ENCODE results near the gene C1QTNF2. TPM values are rescaled to one million over a fixed set of nuclear protein-coding genes. Genes with fewer than 3 reads are reported as not detected.

C1QTNF2 gene
- total RNA-seq (under 1 TPM; 0.17 to 0.37 TPM), polyA plus RNA-seq (under 1 TPM; 0.18 to 0.28 TPM)

- no peak within 1 kb of the TSS for H3K9ac ChIP-seq (ENCODE audit: low read depth in 1 of 2, low read length in 2 of 2)
Observed at GRCh38 chr5:160369990-160370712, at the start of gene C1QTNF2. C1QTNF2 (minus strand) TSS chr5:160370626; CDS start chr5:160355011, 15,615 bp downstream.

More at GRCh38 chr5:160369990-160370712, at the start of gene C1QTNF2:
- H3K27ac ChIP-seq (ENCODE audit: low read depth in 1 of 2, low read length in 2 of 2): no peak within 1 kb of the TSS
- no peak for TF ChIP-seq TAF1 (conservative IDR thresholded peaks at IDR 0.05)
- TF ChIP-seq RAD21 (IDR thresholded peaks at IDR 0.05): no peak
- no peak for TF ChIP-seq MAX (IDR thresholded peaks at IDR 0.05)
- no peak for TF ChIP-seq SP1 (IDR thresholded peaks at IDR 0.05)
- no peak for TF ChIP-seq JUND (IDR thresholded peaks at IDR 0.05)
- TF ChIP-seq RXRA (IDR thresholded peaks at IDR 0.05): no peak
- no peak for TF ChIP-seq ATF3 (IDR thresholded peaks at IDR 0.05)
- TF ChIP-seq ZBTB33 (IDR thresholded peaks at IDR 0.05): no peak
- TF ChIP-seq FOXA1 (IDR thresholded peaks at IDR 0.05): no peak
- no peak for TF ChIP-seq FOXA2 (IDR thresholded peaks at IDR 0.05)
- no peak for TF ChIP-seq NR2F2 (IDR thresholded peaks at IDR 0.05)
- no peak for TF ChIP-seq GABPA (IDR thresholded peaks at IDR 0.05 in 1 of 2, conservative IDR thresholded peaks at IDR 0.05 in 1 of 2)
- no peak for TF ChIP-seq HNF4G (IDR thresholded peaks at IDR 0.05)
- TF ChIP-seq REST (IDR thresholded peaks at IDR 0.05): no peak
- TF ChIP-seq CTCF (IDR thresholded peaks at IDR 0.05; ENCODE audit: low read depth, low read length, missing input control): no peak
- no peak for TF ChIP-seq EGR1 (IDR thresholded peaks at IDR 0.05; ENCODE audit: low read depth in 2 of 2)
- no peak for TF ChIP-seq HNF4A (conservative IDR thresholded peaks at IDR 0.05)
- TF ChIP-seq YY1 (IDR thresholded peaks at IDR 0.05): no peak
- H3K4me3 ChIP-seq (ENCODE audit: low read depth in 1 of 3, low read length in 3 of 3): peak within 1 kb of the TSS in 2 of 3 donors; percentile 23 to 45
- H3K36me3 ChIP-seq (ENCODE audit: control insufficient read depth in 4 of 4, insufficient read depth in 3 of 4, low read depth in 1 of 4, low read length in 3 of 4): no peaks in the 10 kb centered on the region
- no peaks in the 10 kb centered on the region for H3K9me3 ChIP-seq (ENCODE audit: control insufficient read depth in 4 of 4, low read length in 3 of 4)
- peaks cover 0 to 3% (median 1%) of the 10 kb centered on the region in 4 donors for H3K4me1 ChIP-seq (ENCODE audit: control insufficient read depth in 4 of 4, insufficient read depth in 4 of 4, low read length in 3 of 4)
- peaks cover 0 to 13% (median 5%) of the 10 kb centered on the region in 4 donors for H3K27me3 ChIP-seq (ENCODE audit: control insufficient read depth in 4 of 4, insufficient read depth in 4 of 4, low read length in 3 of 4)
- no peak for DNase-seq (ENCODE audit: low spot score)
- 5% methylated on average over 45 of the region's 45 CpGs for WGBS
